Mammary epithelial cell (primary cell): ENCODE measurements around the gene SIL1.

ENCODE experiments used
- EZH2 ChIP-seq: IDR thresholded peaks from 2 replicates; pipeline ENCODE4 v1.6.1; 2012; ENCODE audit warnings: low read length, inconsistent platforms, borderline replicate concordance
- TF ChIP-seq, protein P1 (sequence below), 2 donors: IDR thresholded peaks in 1 of 2; conservative IDR thresholded peaks in 1 of 2; 2 replicates each; pipeline ENCODE4 v1.5.1; 2011 to 2012; ENCODE audit warnings: inconsistent platforms in 2 of 2, low read length in 2 of 2, mild to moderate bottlenecking in 2 of 2, control low read depth in 1 of 2, low read depth in 1 of 2; ENCODE audit not compliant: insufficient read depth in 1 of 2; ENCODE audit errors: extremely low read depth in 1 of 2

DNA sequence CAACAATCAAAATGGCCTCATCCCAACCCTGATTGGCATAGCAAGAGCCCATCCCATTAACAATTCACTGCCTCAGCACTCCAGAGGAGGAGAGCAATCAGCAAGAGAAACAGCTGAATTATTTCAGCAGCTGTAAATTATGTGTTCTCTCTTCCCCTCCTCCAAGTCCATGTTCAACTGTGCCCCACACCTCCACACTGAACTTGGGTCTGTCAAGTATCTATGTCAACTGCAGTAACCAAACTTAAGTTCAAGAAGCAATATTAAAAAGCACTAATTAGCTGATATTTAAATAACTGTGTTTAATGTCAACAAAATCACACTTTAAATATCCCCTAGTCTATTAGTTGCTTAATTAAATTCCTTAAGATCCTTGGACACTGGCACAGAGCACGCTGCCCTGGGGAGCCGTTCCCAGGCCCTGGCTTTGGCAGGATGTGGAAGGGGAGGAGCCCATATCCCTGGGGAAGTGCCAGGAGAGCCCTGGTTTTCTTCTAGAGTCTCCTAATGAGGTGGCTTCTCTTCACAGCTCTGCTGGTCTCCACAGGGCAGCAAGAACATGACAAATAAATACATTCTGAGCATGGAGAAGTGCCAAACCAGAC lies 50.6 kb downstream of the SIL1 start:
- TF ChIP-seq, protein P1, sequence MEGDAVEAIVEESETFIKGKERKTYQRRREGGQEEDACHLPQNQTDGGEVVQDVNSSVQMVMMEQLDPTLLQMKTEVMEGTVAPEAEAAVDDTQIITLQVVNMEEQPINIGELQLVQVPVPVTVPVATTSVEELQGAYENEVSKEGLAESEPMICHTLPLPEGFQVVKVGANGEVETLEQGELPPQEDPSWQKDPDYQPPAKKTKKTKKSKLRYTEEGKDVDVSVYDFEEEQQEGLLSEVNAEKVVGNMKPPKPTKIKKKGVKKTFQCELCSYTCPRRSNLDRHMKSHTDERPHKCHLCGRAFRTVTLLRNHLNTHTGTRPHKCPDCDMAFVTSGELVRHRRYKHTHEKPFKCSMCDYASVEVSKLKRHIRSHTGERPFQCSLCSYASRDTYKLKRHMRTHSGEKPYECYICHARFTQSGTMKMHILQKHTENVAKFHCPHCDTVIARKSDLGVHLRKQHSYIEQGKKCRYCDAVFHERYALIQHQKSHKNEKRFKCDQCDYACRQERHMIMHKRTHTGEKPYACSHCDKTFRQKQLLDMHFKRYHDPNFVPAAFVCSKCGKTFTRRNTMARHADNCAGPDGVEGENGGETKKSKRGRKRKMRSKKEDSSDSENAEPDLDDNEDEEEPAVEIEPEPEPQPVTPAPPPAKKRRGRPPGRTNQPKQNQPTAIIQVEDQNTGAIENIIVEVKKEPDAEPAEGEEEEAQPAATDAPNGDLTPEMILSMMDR (conservative IDR thresholded peaks at IDR 0.05 in 1 of 2, IDR thresholded peaks at IDR 0.05 in 1 of 2; ENCODE audit: extremely low read depth in 1 of 2, insufficient read depth in 1 of 2, low read depth in 1 of 2, low read length in 2 of 2): no peak
- no peak for TF ChIP-seq EZH2
